GM12892 (cell line): ENCODE data around the gene SLC9A3.

Source experiments
- POLR2A ChIP-seq: IDR thresholded peaks from 2 replicates; pipeline ENCODE4 v1.6.1; 2011; ENCODE audit warnings: low read depth, low read length, control low read depth
- POLR2AphosphoS5 ChIP-seq: IDR thresholded peaks from 2 replicates; pipeline ENCODE4 v1.6.1; 2011; ENCODE audit warnings: low read depth, low read length, control low read depth
- TAF1 ChIP-seq: IDR thresholded peaks from 2 replicates; pipeline ENCODE4 v1.6.1; 2011; ENCODE audit warnings: low read depth, mild to moderate bottlenecking, control low read depth, low read length, borderline replicate concordance

- TF ChIP-seq POLR2A (no peak), POLR2AphosphoS5 (no peak), TAF1 (no peak)
These were observed 31.0 kb downstream of the SLC9A3 start for GRCh38 chr5:493119-493701.
